ENCODE data around the gene FAM89B.
"Not testable (repeated sequence)": the region's sequence is repeated elsewhere in the genome, so short reads cannot be mapped to it uniquely, and the experiment has no call there.

The FAM89B gene

GRCh38 chr11:65572356-65573051 is at the start of gene FAM89B:
TSS of gene FAM89B (plus strand) at chr11:65572538. CDS start at chr11:65572670, 132 bp downstream.
- peak; percentile 76 for DNase-seq

- DNase-seq, result not testable (repeated sequence)
Observed at GRCh38 chr11:65522718-65523630, 49.4 kb upstream of the FAM89B start.

GRCh38 chr11:65523631-65523968 is 48.7 kb upstream of the FAM89B start:
- not testable (repeated sequence) for DNase-seq

- DNase-seq, result no peak
Observed at GRCh38 chr11:65524014-65524740, 48.2 kb upstream of the FAM89B start.

GRCh38 chr11:65524741-65525545 is 47.4 kb upstream of the FAM89B start, which contains the start of gene SCYL1:
TSS of gene SCYL1 (plus strand) at chr11:65525083. CDS start at chr11:65525154, 71 bp downstream.
- peak; percentile 60 for DNase-seq

GRCh38 chr11:65525546-65526480 is 46.5 kb upstream of the FAM89B start:
- no peak for DNase-seq

- DNase-seq, result no peak
Observed at GRCh38 chr11:65526744-65527143, 45.6 kb upstream of the FAM89B start.

GRCh38 chr11:65528819-65529350 is 43.5 kb upstream of the FAM89B start:
- DNase-seq, result no peak

GRCh38 chr11:65529475-65530156 is 42.7 kb upstream of the FAM89B start:
- no peak for DNase-seq

GRCh38 chr11:65530157-65530496 is 42.2 kb upstream of the FAM89B start:
- no peak for DNase-seq

- no peak for DNase-seq
Observed at GRCh38 chr11:65532388-65533064, 39.8 kb upstream of the FAM89B start.

GRCh38 chr11:65535102-65535501 is 37.2 kb upstream of the FAM89B start:
- no peak for DNase-seq

GRCh38 chr11:65536412-65537295 is 35.7 kb upstream of the FAM89B start:
- DNase-seq, result no peak

GRCh38 chr11:65537296-65537597 is 35.1 kb upstream of the FAM89B start:
- DNase-seq, result no peak

- no peak for DNase-seq
Observed at GRCh38 chr11:65537620-65538231, 34.6 kb upstream of the FAM89B start.

- no peak for DNase-seq
Observed at GRCh38 chr11:65538232-65538914, 34.0 kb upstream of the FAM89B start.

GRCh38 chr11:65538915-65539743 is 33.2 kb upstream of the FAM89B start:
- no peak for DNase-seq
